H9 (cell line): Measurements from ENCODE around the gene EID1. TPM values are rescaled to one million over a fixed set of nuclear protein-coding genes. Genes with fewer than 3 reads are reported as not detected.

ENCODE experiments used
- DNase-seq: peaks from one replicate; pipeline ENCODE4 v3.0.0-alpha.2; 2017
- H2AFZ ChIP-seq: one replicate; pipeline ENCODE4 v1.6.1; 2013; ENCODE audit warnings: mild to moderate bottlenecking, low read length, control low read depth, moderate library complexity
- H2AK5ac ChIP-seq: 2 replicates; pipeline ENCODE4 v1.6.1; 2013; ENCODE audit warnings: low read length, control low read depth, mixed read lengths; ENCODE audit not compliant: insufficient read length
- H2BK120ac ChIP-seq: one replicate; pipeline ENCODE4 v1.6.1; 2013; ENCODE audit warnings: low read depth, mild to moderate bottlenecking, low read length, control low read depth, inconsistent platforms; ENCODE audit not compliant: poor library complexity, severe bottlenecking
- H2BK12ac ChIP-seq: 2 replicates; pipeline ENCODE4 v1.6.1; 2013; ENCODE audit warnings: low read length, control low read depth, mixed read lengths, low read depth; ENCODE audit not compliant: insufficient read length
- H2BK15ac ChIP-seq: 2 replicates; pipeline ENCODE4 v1.6.1; 2013; ENCODE audit warnings: low read depth, low read length, control low read depth
- H2BK20ac ChIP-seq: one replicate; pipeline ENCODE4 v1.6.1; 2013; ENCODE audit warnings: low read depth, mild to moderate bottlenecking, low read length, control low read depth, inconsistent platforms; ENCODE audit not compliant: poor library complexity, severe bottlenecking
- H2BK5ac ChIP-seq: 2 replicates; pipeline ENCODE4 v1.6.1; 2013; ENCODE audit warnings: low read length, control low read depth, mixed read lengths; ENCODE audit not compliant: insufficient read length
- H3K14ac ChIP-seq: 2 replicates; pipeline ENCODE4 v1.6.1; 2013; ENCODE audit warnings: low read length, control low read depth; ENCODE audit not compliant: insufficient read depth
- H3K18ac ChIP-seq: 2 replicates; pipeline ENCODE4 v1.6.1; 2013; ENCODE audit warnings: low read depth, mild to moderate bottlenecking, mixed read lengths, low read length, control low read depth; ENCODE audit not compliant: insufficient read length
- H3K23ac ChIP-seq: 2 replicates; pipeline ENCODE4 v1.6.1; 2013; ENCODE audit warnings: low read length, control low read depth, mixed read lengths, low read depth; ENCODE audit not compliant: insufficient read length
- H3K23me2 ChIP-seq: 2 replicates; pipeline ENCODE4 v1.6.1; 2013; ENCODE audit warnings: low read depth, mild to moderate bottlenecking, mixed read lengths, low read length, control low read depth; ENCODE audit not compliant: insufficient read length, poor library complexity, severe bottlenecking
- H3K27ac ChIP-seq: 2 replicates; pipeline ENCODE4 v1.5.1; 2013; ENCODE audit warnings: low read length, control low read depth, mixed read lengths, low read depth; ENCODE audit not compliant: insufficient read length
- H3K27me3 ChIP-seq: 2 replicates; pipeline ENCODE4 v1.6.1; 2013; ENCODE audit warnings: low read length, control low read depth, inconsistent platforms; ENCODE audit not compliant: insufficient read depth
- H3K4ac ChIP-seq: 2 replicates; pipeline ENCODE4 v1.6.1; 2013; ENCODE audit warnings: low read depth, mild to moderate bottlenecking, control low read depth, inconsistent platforms, low read length, moderate library complexity
- H3K4me1 ChIP-seq: 2 replicates; pipeline ENCODE4 v1.6.1; 2013; ENCODE audit warnings: low read length, control low read depth, inconsistent platforms; ENCODE audit not compliant: insufficient read depth
- H3K4me2 ChIP-seq: 2 replicates; pipeline ENCODE4 v1.6.1; 2013; ENCODE audit warnings: low read length, control low read depth, mixed read lengths; ENCODE audit not compliant: insufficient read length, insufficient read depth
- H3K56ac ChIP-seq: 2 replicates; pipeline ENCODE4 v1.6.1; 2013; ENCODE audit warnings: low read depth, mild to moderate bottlenecking, mixed read lengths, low read length, control low read depth; ENCODE audit not compliant: insufficient read length
- H3K79me1 ChIP-seq: 2 replicates; pipeline ENCODE4 v1.6.1; 2013; ENCODE audit warnings: low read depth, mild to moderate bottlenecking, moderate library complexity, low read length, control low read depth, inconsistent platforms; ENCODE audit not compliant: insufficient read depth, poor library complexity, severe bottlenecking
- H3K79me2 ChIP-seq: 2 replicates; pipeline ENCODE4 v1.6.1; 2013; ENCODE audit warnings: low read length, control low read depth, inconsistent platforms; ENCODE audit not compliant: insufficient read depth
- H3K9ac ChIP-seq: 2 replicates; pipeline ENCODE4 v1.6.1; 2013; ENCODE audit warnings: low read length, control low read depth, mixed read lengths; ENCODE audit not compliant: insufficient read length; ENCODE audit errors: extremely low read depth
- H3K9me3 ChIP-seq: one replicate; pipeline ENCODE4 v1.6.1; 2013; ENCODE audit warnings: low read depth, low read length, inconsistent platforms; ENCODE audit not compliant: control insufficient read depth
- H3T11ph ChIP-seq: one replicate; pipeline ENCODE4 v1.6.1; 2013; ENCODE audit warnings: mild to moderate bottlenecking, low read length, control low read depth, inconsistent platforms
- H4K20me1 ChIP-seq: one replicate; pipeline ENCODE4 v1.6.1; 2013; ENCODE audit not compliant: control insufficient read depth, insufficient read length, insufficient read depth
- H4K5ac ChIP-seq: 2 replicates; pipeline ENCODE4 v1.6.1; 2013; ENCODE audit warnings: low read depth, mild to moderate bottlenecking, mixed read lengths, low read length, control low read depth; ENCODE audit not compliant: insufficient read length
- H4K8ac ChIP-seq: replicated peaks from 2 replicates; pipeline ENCODE4 v1.6.1; 2013; ENCODE audit warnings: low read length, control low read depth, mixed read lengths, low read depth; ENCODE audit not compliant: insufficient read length
- H4K91ac ChIP-seq: 2 replicates; pipeline ENCODE4 v1.6.1; 2013; ENCODE audit warnings: low read depth, mild to moderate bottlenecking, moderate library complexity, mixed read lengths, low read length, control low read depth; ENCODE audit not compliant: insufficient read length
- H3K27ac Mint-ChIP-seq, 3 experiments: 2 replicates in 2 of 3; 3 replicates in 1 of 3; pipeline ENCODE4 v1.8.0; 2020 to 2021; ENCODE audit warnings: mixed read lengths in 3 of 3, mild to moderate bottlenecking in 1 of 3, moderate library complexity in 1 of 3
- H3K27me3 Mint-ChIP-seq: 2 replicates; pipeline ENCODE4 v1.8.0; 2021; ENCODE audit warnings: low read depth, mild to moderate bottlenecking, moderate library complexity, mixed read lengths
- H3K36me3 Mint-ChIP-seq, 3 experiments: 2 replicates in 2 of 3; 3 replicates in 1 of 3; pipeline ENCODE4 v1.8.0; 2020 to 2021; ENCODE audit warnings: low read depth in 3 of 3, mixed read lengths in 3 of 3; ENCODE audit not compliant: insufficient read depth in 1 of 3
- H3K4me1 Mint-ChIP-seq, 2 experiments: 2 replicates each; pipeline ENCODE4 v1.8.0; 2020; ENCODE audit warnings: mixed read lengths in 2 of 2
- H3K4me3 Mint-ChIP-seq, 2 experiments: 2 replicates in 1 of 2; 3 replicates in 1 of 2; pipeline ENCODE4 v1.8.0; 2020 to 2021; ENCODE audit warnings: mild to moderate bottlenecking in 2 of 2, mixed read lengths in 2 of 2, moderate library complexity in 1 of 2
- H3K9me3 Mint-ChIP-seq, 2 experiments: 2 replicates in 1 of 2; 3 replicates in 1 of 2; pipeline ENCODE4 v1.8.0; 2020; ENCODE audit warnings: mild to moderate bottlenecking in 2 of 2, mixed read lengths in 2 of 2, moderate library complexity in 1 of 2
- WGBS: extraction: QIAGEN DNeasy Blood & Tissue Kit; methylation state at CpG from one replicate; pipeline ENCODE4 v1.1.7; 2013; ENCODE audit warnings: missing lambda C conversion rate, low lambda C conversion rate, mixed read lengths; ENCODE audit not compliant: insufficient read length; ENCODE audit errors: extremely low coverage; 5-methylcytosine and 5-hydroxymethylcytosine counted together
- total RNA-seq: library from RNA; stranded (reverse); gene quantifications from 2 replicates; pipeline ENCODE4 v1.2.1, GENCODE V29; 2021
- TF ChIP-seq, protein P1 (sequence below): fragments of 200-600 bp; sonication (generic); conservative IDR thresholded peaks from 3 replicates; pipeline ENCODE4 v1.8.0; 2021; ENCODE audit warnings: antibody characterized with exemption, mild to moderate bottlenecking

Gene EID1
- total RNA-seq, 1 experiment from 2014 or later = 113 TPM

- no peaks in the 10 kb centered on the region for H3K23me2 ChIP-seq
- TF ChIP-seq, protein P1, sequence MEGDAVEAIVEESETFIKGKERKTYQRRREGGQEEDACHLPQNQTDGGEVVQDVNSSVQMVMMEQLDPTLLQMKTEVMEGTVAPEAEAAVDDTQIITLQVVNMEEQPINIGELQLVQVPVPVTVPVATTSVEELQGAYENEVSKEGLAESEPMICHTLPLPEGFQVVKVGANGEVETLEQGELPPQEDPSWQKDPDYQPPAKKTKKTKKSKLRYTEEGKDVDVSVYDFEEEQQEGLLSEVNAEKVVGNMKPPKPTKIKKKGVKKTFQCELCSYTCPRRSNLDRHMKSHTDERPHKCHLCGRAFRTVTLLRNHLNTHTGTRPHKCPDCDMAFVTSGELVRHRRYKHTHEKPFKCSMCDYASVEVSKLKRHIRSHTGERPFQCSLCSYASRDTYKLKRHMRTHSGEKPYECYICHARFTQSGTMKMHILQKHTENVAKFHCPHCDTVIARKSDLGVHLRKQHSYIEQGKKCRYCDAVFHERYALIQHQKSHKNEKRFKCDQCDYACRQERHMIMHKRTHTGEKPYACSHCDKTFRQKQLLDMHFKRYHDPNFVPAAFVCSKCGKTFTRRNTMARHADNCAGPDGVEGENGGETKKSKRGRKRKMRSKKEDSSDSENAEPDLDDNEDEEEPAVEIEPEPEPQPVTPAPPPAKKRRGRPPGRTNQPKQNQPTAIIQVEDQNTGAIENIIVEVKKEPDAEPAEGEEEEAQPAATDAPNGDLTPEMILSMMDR = no peak
- no peaks in the 10 kb centered on the region for H3K4me1 ChIP-seq
Observed at GRCh38 chr15:48842501-48842900, 35.4 kb upstream of the EID1 start.

More at GRCh38 chr15:48842501-48842900, 35.4 kb upstream of the EID1 start:
- Histone ChIP-seq H3K4me2 (no peak overlapping the region), H3K27ac (no peak overlapping the region), H3K14ac (no peak overlapping the region; the same call in 1 of the 2 replicates), H2BK5ac (no peak overlapping the region), H3K9me3 (no peaks in the 10 kb centered on the region), H2AFZ (no peak overlapping the region), H2BK120ac (no peak overlapping the region), H3K18ac (no peak overlapping the region), H2BK15ac (no peak overlapping the region), H4K8ac (no peak overlapping the region), H3K79me1 (no peaks in the 10 kb centered on the region), H3K56ac (no peak overlapping the region), H2AK5ac (no peak overlapping the region), H4K91ac (no peak overlapping the region), H4K5ac (no peak overlapping the region), H3K9ac (no peak overlapping the region), H3K4ac (no peak overlapping the region), H3K23ac (no peak overlapping the region), H3T11ph (no peak overlapping the region), H2BK20ac (no peak overlapping the region), H4K20me1 (no peaks in the 10 kb centered on the region), H2BK12ac (no peak overlapping the region), H3K27me3 (no peaks in the 10 kb centered on the region), H3K79me2 (no peaks in the 10 kb centered on the region)
- Mint-ChIP-seq H3K4me3 (no peak overlapping the region), H3K9me3 (no peaks in the 10 kb centered on the region), H3K27ac (no peak overlapping the region), H3K4me1 (no peaks in the 10 kb centered on the region), H3K36me3 (no peaks in the 10 kb centered on the region), H3K27me3 (no peaks in the 10 kb centered on the region)
- DNase-seq = no peak
- no CpG with 5 or more reads among the region's 6 CpGs for WGBS
